K562 (cell line): ENCODE data around the gene SLC22A4. TPM values are rescaled to one million over a fixed set of nuclear protein-coding genes. Genes with fewer than 3 reads are reported as not detected.

ENCODE experiments used
- CHD2 ChIP-seq: IDR thresholded peaks from 2 replicates; pipeline ENCODE4 v1.6.1; 2011; ENCODE audit warnings: low read depth, low read length
- ELK3 ChIP-seq: fragments of 450-650 bp; formaldehyde crosslinking; IDR thresholded peaks from 2 replicates; pipeline ENCODE4 v1.4.0; 2020; ENCODE audit warnings: mild to moderate bottlenecking
- GATA2 ChIP-seq: sonication (generic); formaldehyde crosslinking; IDR thresholded peaks from 2 replicates; pipeline ENCODE4 v1.4.0; 2020; ENCODE audit warnings: mild to moderate bottlenecking, missing genetic modification reagents
- HDAC3 ChIP-seq: fragments of 450-650 bp; IDR thresholded peaks from 2 replicates; pipeline ENCODE4 v1.6.1; 2018; ENCODE audit warnings: borderline replicate concordance, mild to moderate bottlenecking, moderate library complexity; ENCODE audit not compliant: partially characterized antibody
- HNRNPH1 ChIP-seq: fragments of 200-400 bp; formaldehyde crosslinking; optimal IDR thresholded peaks from 2 replicates; pipeline ENCODE3; 2017; ENCODE audit warnings: low read depth, mild to moderate bottlenecking, low read length, moderate library complexity
- HNRNPUL1 ChIP-seq: fragments of 200-400 bp; formaldehyde crosslinking; IDR thresholded peaks from 2 replicates; pipeline ENCODE4 v1.6.1; 2017; ENCODE audit warnings: low read length
- ID3 ChIP-seq, 2 experiments: fragments of 250-450 bp in 1 of 2; fragments of 450-650 bp in 1 of 2; sonication (Bioruptor Pico) in 1 of 2; IDR thresholded peaks; 2 replicates each; pipeline versions ENCODE4 v1.6.1 to v1.8.0; 2016 to 2021; ENCODE audit warnings: mild to moderate bottlenecking in 2 of 2, moderate library complexity in 2 of 2, missing compliant biosample characterization in 1 of 2, missing genetic modification characterization in 1 of 2
- MTA1 ChIP-seq: fragments of 450-650 bp; IDR thresholded peaks from 2 replicates; pipeline ENCODE4 v1.6.1; 2017; ENCODE audit warnings: borderline replicate concordance
- PATZ1 ChIP-seq: fragments of 250-450 bp; sonication (Bioruptor Pico); IDR thresholded peaks from 2 replicates; pipeline ENCODE4 v1.5.0; 2020; ENCODE audit warnings: mild to moderate bottlenecking, borderline replicate concordance
- PCBP1 ChIP-seq: fragments of 200-400 bp; formaldehyde crosslinking; IDR thresholded peaks from 2 replicates; pipeline ENCODE4 v1.6.1; 2018; ENCODE audit warnings: mild to moderate bottlenecking, low read depth, low read length; ENCODE audit not compliant: poor library complexity, severe bottlenecking
- RCOR1 ChIP-seq, 2 experiments: IDR thresholded peaks; 2 replicates each; pipeline ENCODE4 v1.6.1; 2012; ENCODE audit warnings: low read depth in 2 of 2, low read length in 2 of 2, borderline replicate concordance in 1 of 2, improper control_type of control experiment in 1 of 2
- TFAM ChIP-seq: fragments of 250-450 bp; sonication (Bioruptor Pico); conservative IDR thresholded peaks from 2 replicates; pipeline ENCODE4 v1.5.0; 2021; ENCODE audit warnings: mild to moderate bottlenecking, moderate library complexity
- TRIM28 ChIP-seq: fragments of 450-650 bp; IDR thresholded peaks from 2 replicates; pipeline ENCODE4 v1.6.1; 2017
- ZBTB26 ChIP-seq: fragments of 450-650 bp; formaldehyde crosslinking; IDR thresholded peaks from 2 replicates; pipeline ENCODE4 v1.4.0; 2022; ENCODE audit warnings: missing genetic modification characterization
- ZNF175 ChIP-seq: fragments of 200-800 bp; sonication (Bioruptor generic); IDR thresholded peaks from 2 replicates; pipeline ENCODE4 v1.6.1; 2016; ENCODE audit warnings: low read depth, mild to moderate bottlenecking, missing genetic modification characterization, missing compliant biosample characterization
- polyA plus RNA-seq, 8 experiments: library from polyadenylated mRNA; depleted of rRNA in 4 of 8; stranded (reverse) in 5 of 8; unstranded in 3 of 8; fragments of >200 nt; fragmentation: Nextera tagmentation in 2 of 8; fragmentation: Illumina TruSeq in 1 of 8; extraction: Ambion mirVana in 2 of 8; extraction: Trizol in 1 of 8; gene quantifications; 2 replicates each; pipeline versions ENCODE4 v1.2.1 to v1.2.3, GENCODE V29; 2011 to 2014; ENCODE audit warnings: inconsistent platforms in 1 of 8, missing spikeins in 1 of 8
- total RNA-seq, 7 experiments: library from RNA; depleted of rRNA in 6 of 7; stranded (reverse); fragments of >200 nt in 6 of 7; fragmentation: Illumina TruSeq in 2 of 7; extraction: Trizol in 2 of 7; gene quantifications; 2 replicates each; pipeline versions ENCODE4 v1.2.1 to v1.2.3, GENCODE V29; 2011 to 2021; ENCODE audit warnings: low replicate concordance in 1 of 7
- TF ChIP-seq, protein P1 (sequence below): sonication (generic); formaldehyde crosslinking; IDR thresholded peaks from 2 replicates; pipeline ENCODE4 v1.8.0; 2022; ENCODE audit warnings: mild to moderate bottlenecking, low read depth, missing genetic modification reagents
- TF ChIP-seq, protein P2 (sequence below): fragments of 200-800 bp; sonication (Bioruptor generic); IDR thresholded peaks from 2 replicates; pipeline ENCODE4 v1.6.1; 2017; ENCODE audit warnings: missing genetic modification characterization, missing compliant biosample characterization

Gene SLC22A4
- total and polyA plus RNA-seq, 9 of the 15 experiments (the other 6 are each of a cell fraction or from before 2014, with no cell fraction given) = 2.7 to 9.5 (median 6.2) TPM

DNA sequence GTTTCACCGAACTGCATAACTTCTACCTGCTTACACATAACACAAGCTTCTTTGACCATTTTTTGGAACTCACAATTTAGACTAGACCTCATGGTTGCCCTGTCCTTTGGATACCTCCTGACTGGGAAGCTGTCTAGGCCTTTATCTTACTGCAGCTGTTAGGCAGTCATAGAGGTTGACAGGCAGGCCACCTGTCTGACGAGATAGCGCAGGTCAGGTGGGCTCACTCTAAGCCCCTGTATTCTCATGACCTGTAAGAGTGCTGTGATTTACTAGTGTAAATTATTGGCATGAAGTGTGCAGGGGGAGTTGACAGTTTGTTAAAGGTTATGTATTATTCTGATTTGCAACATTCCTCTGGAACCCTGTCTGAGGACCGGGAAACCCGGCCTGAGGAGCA, 29.0 kb downstream of the SLC22A4 start (continued):
- TF ChIP-seq HNRNPUL1 (no peak), ID3 (CRISPR knock-in tag; IDR thresholded peaks at IDR 0.05) (no peak), ID3 (tag; IDR thresholded peaks at IDR 0.05) (no peak), CHD2 (no peak), HNRNPH1 (no peak), PCBP1 (no peak), TFAM (CRISPR knock-in tag) (no peak), ZBTB26 (CRISPR knock-in tag) (no peak), TRIM28 (no peak), RCOR1 (IDR thresholded peaks at IDR 0.05; ENCODE audit: borderline replicate concordance in 1 of 2, low read depth in 2 of 2, low read length in 2 of 2) (peak; percentile 65 to 90; a peak in 3 of 4 replicates), HDAC3 (peak; percentile 30), ZNF175 (no peak), MTA1 (no peak), PATZ1 (no peak), ELK3 (CRISPR knock-in tag) (no peak), GATA2 (peak; percentile 80)
- TF ChIP-seq, protein P1, sequence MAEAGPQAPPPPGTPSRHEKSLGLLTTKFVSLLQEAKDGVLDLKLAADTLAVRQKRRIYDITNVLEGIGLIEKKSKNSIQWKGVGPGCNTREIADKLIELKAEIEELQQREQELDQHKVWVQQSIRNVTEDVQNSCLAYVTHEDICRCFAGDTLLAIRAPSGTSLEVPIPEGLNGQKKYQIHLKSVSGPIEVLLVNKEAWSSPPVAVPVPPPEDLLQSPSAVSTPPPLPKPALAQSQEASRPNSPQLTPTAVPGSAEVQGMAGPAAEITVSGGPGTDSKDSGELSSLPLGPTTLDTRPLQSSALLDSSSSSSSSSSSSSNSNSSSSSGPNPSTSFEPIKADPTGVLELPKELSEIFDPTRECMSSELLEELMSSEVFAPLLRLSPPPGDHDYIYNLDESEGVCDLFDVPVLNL (CRISPR knock-in tag) = no peak
- TF ChIP-seq, protein P2, sequence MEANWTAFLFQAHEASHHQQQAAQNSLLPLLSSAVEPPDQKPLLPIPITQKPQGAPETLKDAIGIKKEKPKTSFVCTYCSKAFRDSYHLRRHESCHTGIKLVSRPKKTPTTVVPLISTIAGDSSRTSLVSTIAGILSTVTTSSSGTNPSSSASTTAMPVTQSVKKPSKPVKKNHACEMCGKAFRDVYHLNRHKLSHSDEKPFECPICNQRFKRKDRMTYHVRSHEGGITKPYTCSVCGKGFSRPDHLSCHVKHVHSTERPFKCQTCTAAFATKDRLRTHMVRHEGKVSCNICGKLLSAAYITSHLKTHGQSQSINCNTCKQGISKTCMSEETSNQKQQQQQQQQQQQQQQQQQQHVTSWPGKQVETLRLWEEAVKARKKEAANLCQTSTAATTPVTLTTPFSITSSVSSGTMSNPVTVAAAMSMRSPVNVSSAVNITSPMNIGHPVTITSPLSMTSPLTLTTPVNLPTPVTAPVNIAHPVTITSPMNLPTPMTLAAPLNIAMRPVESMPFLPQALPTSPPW (CRISPR knock-in tag) = no peak
